H9 (cell line): ENCODE results near the gene DYRK1A. TPM values are rescaled to one million over a fixed set of nuclear protein-coding genes. Genes with fewer than 3 reads are reported as not detected.
A peak's percentile ranks its signal among the peaks of the same experiment; 100 is the strongest.

Source experiments
- DNase-seq: peaks from one replicate; pipeline ENCODE4 v3.0.0-alpha.2; 2017
- H2AFZ ChIP-seq: one replicate; pipeline ENCODE4 v1.6.1; 2013; ENCODE audit warnings: mild to moderate bottlenecking, low read length, control low read depth, moderate library complexity
- H2AK5ac ChIP-seq: 2 replicates; pipeline ENCODE4 v1.6.1; 2013; ENCODE audit warnings: low read length, control low read depth, mixed read lengths; ENCODE audit not compliant: insufficient read length
- H2BK120ac ChIP-seq: one replicate; pipeline ENCODE4 v1.6.1; 2013; ENCODE audit warnings: low read depth, mild to moderate bottlenecking, low read length, control low read depth, inconsistent platforms; ENCODE audit not compliant: poor library complexity, severe bottlenecking
- H2BK12ac ChIP-seq: 2 replicates; pipeline ENCODE4 v1.6.1; 2013; ENCODE audit warnings: low read length, control low read depth, mixed read lengths, low read depth; ENCODE audit not compliant: insufficient read length
- H2BK15ac ChIP-seq: 2 replicates; pipeline ENCODE4 v1.6.1; 2013; ENCODE audit warnings: low read depth, low read length, control low read depth
- H2BK20ac ChIP-seq: one replicate; pipeline ENCODE4 v1.6.1; 2013; ENCODE audit warnings: low read depth, mild to moderate bottlenecking, low read length, control low read depth, inconsistent platforms; ENCODE audit not compliant: poor library complexity, severe bottlenecking
- H2BK5ac ChIP-seq: 2 replicates; pipeline ENCODE4 v1.6.1; 2013; ENCODE audit warnings: low read length, control low read depth, mixed read lengths; ENCODE audit not compliant: insufficient read length
- H3K14ac ChIP-seq: 2 replicates; pipeline ENCODE4 v1.6.1; 2013; ENCODE audit warnings: low read length, control low read depth; ENCODE audit not compliant: insufficient read depth
- H3K18ac ChIP-seq: 2 replicates; pipeline ENCODE4 v1.6.1; 2013; ENCODE audit warnings: low read depth, mild to moderate bottlenecking, mixed read lengths, low read length, control low read depth; ENCODE audit not compliant: insufficient read length
- H3K23ac ChIP-seq: 2 replicates; pipeline ENCODE4 v1.6.1; 2013; ENCODE audit warnings: low read length, control low read depth, mixed read lengths, low read depth; ENCODE audit not compliant: insufficient read length
- H3K23me2 ChIP-seq: 2 replicates; pipeline ENCODE4 v1.6.1; 2013; ENCODE audit warnings: low read depth, mild to moderate bottlenecking, mixed read lengths, low read length, control low read depth; ENCODE audit not compliant: insufficient read length, poor library complexity, severe bottlenecking
- H3K27ac ChIP-seq: 2 replicates; pipeline ENCODE4 v1.5.1; 2013; ENCODE audit warnings: low read length, control low read depth, mixed read lengths, low read depth; ENCODE audit not compliant: insufficient read length
- H3K27me3 ChIP-seq: 2 replicates; pipeline ENCODE4 v1.6.1; 2013; ENCODE audit warnings: low read length, control low read depth, inconsistent platforms; ENCODE audit not compliant: insufficient read depth
- H3K4ac ChIP-seq: 2 replicates; pipeline ENCODE4 v1.6.1; 2013; ENCODE audit warnings: low read depth, mild to moderate bottlenecking, control low read depth, inconsistent platforms, low read length, moderate library complexity
- H3K4me1 ChIP-seq: 2 replicates; pipeline ENCODE4 v1.6.1; 2013; ENCODE audit warnings: low read length, control low read depth, inconsistent platforms; ENCODE audit not compliant: insufficient read depth
- H3K4me2 ChIP-seq: 2 replicates; pipeline ENCODE4 v1.6.1; 2013; ENCODE audit warnings: low read length, control low read depth, mixed read lengths; ENCODE audit not compliant: insufficient read length, insufficient read depth
- H3K56ac ChIP-seq: 2 replicates; pipeline ENCODE4 v1.6.1; 2013; ENCODE audit warnings: low read depth, mild to moderate bottlenecking, mixed read lengths, low read length, control low read depth; ENCODE audit not compliant: insufficient read length
- H3K79me1 ChIP-seq: 2 replicates; pipeline ENCODE4 v1.6.1; 2013; ENCODE audit warnings: low read depth, mild to moderate bottlenecking, moderate library complexity, low read length, control low read depth, inconsistent platforms; ENCODE audit not compliant: insufficient read depth, poor library complexity, severe bottlenecking
- H3K79me2 ChIP-seq: 2 replicates; pipeline ENCODE4 v1.6.1; 2013; ENCODE audit warnings: low read length, control low read depth, inconsistent platforms; ENCODE audit not compliant: insufficient read depth
- H3K9ac ChIP-seq: 2 replicates; pipeline ENCODE4 v1.6.1; 2013; ENCODE audit warnings: low read length, control low read depth, mixed read lengths; ENCODE audit not compliant: insufficient read length; ENCODE audit errors: extremely low read depth
- H3K9me3 ChIP-seq: one replicate; pipeline ENCODE4 v1.6.1; 2013; ENCODE audit warnings: low read depth, low read length, inconsistent platforms; ENCODE audit not compliant: control insufficient read depth
- H3T11ph ChIP-seq: one replicate; pipeline ENCODE4 v1.6.1; 2013; ENCODE audit warnings: mild to moderate bottlenecking, low read length, control low read depth, inconsistent platforms
- H4K20me1 ChIP-seq: one replicate; pipeline ENCODE4 v1.6.1; 2013; ENCODE audit not compliant: control insufficient read depth, insufficient read length, insufficient read depth
- H4K5ac ChIP-seq: 2 replicates; pipeline ENCODE4 v1.6.1; 2013; ENCODE audit warnings: low read depth, mild to moderate bottlenecking, mixed read lengths, low read length, control low read depth; ENCODE audit not compliant: insufficient read length
- H4K8ac ChIP-seq: replicated peaks from 2 replicates; pipeline ENCODE4 v1.6.1; 2013; ENCODE audit warnings: low read length, control low read depth, mixed read lengths, low read depth; ENCODE audit not compliant: insufficient read length
- H4K91ac ChIP-seq: 2 replicates; pipeline ENCODE4 v1.6.1; 2013; ENCODE audit warnings: low read depth, mild to moderate bottlenecking, moderate library complexity, mixed read lengths, low read length, control low read depth; ENCODE audit not compliant: insufficient read length
- H3K27ac Mint-ChIP-seq, 3 experiments: 2 replicates in 2 of 3; 3 replicates in 1 of 3; pipeline ENCODE4 v1.8.0; 2020 to 2021; ENCODE audit warnings: mixed read lengths in 3 of 3, mild to moderate bottlenecking in 1 of 3, moderate library complexity in 1 of 3
- H3K27me3 Mint-ChIP-seq: 2 replicates; pipeline ENCODE4 v1.8.0; 2021; ENCODE audit warnings: low read depth, mild to moderate bottlenecking, moderate library complexity, mixed read lengths
- H3K36me3 Mint-ChIP-seq, 3 experiments: 2 replicates in 2 of 3; 3 replicates in 1 of 3; pipeline ENCODE4 v1.8.0; 2020 to 2021; ENCODE audit warnings: low read depth in 3 of 3, mixed read lengths in 3 of 3; ENCODE audit not compliant: insufficient read depth in 1 of 3
- H3K4me1 Mint-ChIP-seq, 2 experiments: 2 replicates each; pipeline ENCODE4 v1.8.0; 2020; ENCODE audit warnings: mixed read lengths in 2 of 2
- H3K4me3 Mint-ChIP-seq, 2 experiments: 2 replicates in 1 of 2; 3 replicates in 1 of 2; pipeline ENCODE4 v1.8.0; 2020 to 2021; ENCODE audit warnings: mild to moderate bottlenecking in 2 of 2, mixed read lengths in 2 of 2, moderate library complexity in 1 of 2
- H3K9me3 Mint-ChIP-seq, 2 experiments: 2 replicates in 1 of 2; 3 replicates in 1 of 2; pipeline ENCODE4 v1.8.0; 2020; ENCODE audit warnings: mild to moderate bottlenecking in 2 of 2, mixed read lengths in 2 of 2, moderate library complexity in 1 of 2
- WGBS: extraction: QIAGEN DNeasy Blood & Tissue Kit; methylation state at CpG from one replicate; pipeline ENCODE4 v1.1.7; 2013; ENCODE audit warnings: missing lambda C conversion rate, low lambda C conversion rate, mixed read lengths; ENCODE audit not compliant: insufficient read length; ENCODE audit errors: extremely low coverage; 5-methylcytosine and 5-hydroxymethylcytosine counted together
- total RNA-seq: library from RNA; stranded (reverse); gene quantifications from 2 replicates; pipeline ENCODE4 v1.2.1, GENCODE V29; 2021
- TF ChIP-seq, protein P1 (sequence below): fragments of 200-600 bp; sonication (generic); conservative IDR thresholded peaks from 3 replicates; pipeline ENCODE4 v1.8.0; 2021; ENCODE audit warnings: antibody characterized with exemption, mild to moderate bottlenecking

The DYRK1A gene
- total RNA-seq, 1 experiment from 2014 or later: 73.6 TPM

GRCh38 chr21:37455504-37455911 lies 88.9 kb downstream of the DYRK1A start:
- Histone ChIP-seq H2BK12ac (no peak overlapping the region), H3K9me3 (no peaks in the 10 kb centered on the region), H2AFZ (no peak overlapping the region), H2BK15ac (no peak overlapping the region), H3K23ac (no peak overlapping the region), H4K91ac (no peak overlapping the region), H3K9ac (no peak overlapping the region), H4K8ac (no peak overlapping the region), H3K4ac (no peak overlapping the region), H3K79me1 (no peaks in the 10 kb centered on the region), H3K4me1 (peaks cover 18% of the 10 kb centered on the region), H2AK5ac (no peak overlapping the region), H3K23me2 (no peaks in the 10 kb centered on the region), H3K14ac (no peak overlapping the region), H3K27ac (no peak overlapping the region), H3K56ac (no peak overlapping the region), H2BK120ac (no peak overlapping the region), H3K27me3 (no peaks in the 10 kb centered on the region), H3K18ac (no peak overlapping the region), H3T11ph (no peak overlapping the region), H4K5ac (no peak overlapping the region), H2BK20ac (no peak overlapping the region), H2BK5ac (no peak overlapping the region), H4K20me1 (peaks cover 5% of the 10 kb centered on the region), H3K4me2 (no peak overlapping the region), H3K79me2 (peaks cover 38% of the 10 kb centered on the region)
- DNase-seq: no peak
- no peaks in the 10 kb centered on the region for H3K9me3 Mint-ChIP-seq
- H3K27ac Mint-ChIP-seq: peak overlapping the region in 2 of 3 experiments; percentile 76 to 87; a peak in 4 of 7 replicates
- no peaks in the 10 kb centered on the region; the same call in 1 of the 2 replicates for H3K27me3 Mint-ChIP-seq
- H3K4me3 Mint-ChIP-seq: no peak overlapping the region
- TF ChIP-seq, protein P1, sequence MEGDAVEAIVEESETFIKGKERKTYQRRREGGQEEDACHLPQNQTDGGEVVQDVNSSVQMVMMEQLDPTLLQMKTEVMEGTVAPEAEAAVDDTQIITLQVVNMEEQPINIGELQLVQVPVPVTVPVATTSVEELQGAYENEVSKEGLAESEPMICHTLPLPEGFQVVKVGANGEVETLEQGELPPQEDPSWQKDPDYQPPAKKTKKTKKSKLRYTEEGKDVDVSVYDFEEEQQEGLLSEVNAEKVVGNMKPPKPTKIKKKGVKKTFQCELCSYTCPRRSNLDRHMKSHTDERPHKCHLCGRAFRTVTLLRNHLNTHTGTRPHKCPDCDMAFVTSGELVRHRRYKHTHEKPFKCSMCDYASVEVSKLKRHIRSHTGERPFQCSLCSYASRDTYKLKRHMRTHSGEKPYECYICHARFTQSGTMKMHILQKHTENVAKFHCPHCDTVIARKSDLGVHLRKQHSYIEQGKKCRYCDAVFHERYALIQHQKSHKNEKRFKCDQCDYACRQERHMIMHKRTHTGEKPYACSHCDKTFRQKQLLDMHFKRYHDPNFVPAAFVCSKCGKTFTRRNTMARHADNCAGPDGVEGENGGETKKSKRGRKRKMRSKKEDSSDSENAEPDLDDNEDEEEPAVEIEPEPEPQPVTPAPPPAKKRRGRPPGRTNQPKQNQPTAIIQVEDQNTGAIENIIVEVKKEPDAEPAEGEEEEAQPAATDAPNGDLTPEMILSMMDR: no peak
- H3K36me3 Mint-ChIP-seq: 0 out of 7 replicates have a peak, but pooled peaks cover 0 to 3% (median 0%) of the 10 kb centered on the region in 3 experiments
- no CpG with 5 or more reads among the region's 7 CpGs for WGBS
- peaks cover 68 to 73% of the 10 kb centered on the region in 2 experiments for H3K4me1 Mint-ChIP-seq
